NCI-H1092 treated with DMSO at 0.1 percent for 48 hours (cell line): ENCODE results near the gene FSTL1.

Experiments used
- DNase-seq: peaks from one replicate; lab custom pipeline; 2025; lab: John Stamatoyannopoulos, UW

FSTL1 gene

GRCh38 chr3:120468635-120469295 lies 18.0 kb upstream of the FSTL1 start:
- no peak for DNase-seq

GRCh38 chr3:120462409-120462959 lies 11.7 kb upstream of the FSTL1 start:
- no peak for DNase-seq

GRCh38 chr3:120461416-120461815 lies 10.6 kb upstream of the FSTL1 start:
- DNase-seq = no peak

DNA sequence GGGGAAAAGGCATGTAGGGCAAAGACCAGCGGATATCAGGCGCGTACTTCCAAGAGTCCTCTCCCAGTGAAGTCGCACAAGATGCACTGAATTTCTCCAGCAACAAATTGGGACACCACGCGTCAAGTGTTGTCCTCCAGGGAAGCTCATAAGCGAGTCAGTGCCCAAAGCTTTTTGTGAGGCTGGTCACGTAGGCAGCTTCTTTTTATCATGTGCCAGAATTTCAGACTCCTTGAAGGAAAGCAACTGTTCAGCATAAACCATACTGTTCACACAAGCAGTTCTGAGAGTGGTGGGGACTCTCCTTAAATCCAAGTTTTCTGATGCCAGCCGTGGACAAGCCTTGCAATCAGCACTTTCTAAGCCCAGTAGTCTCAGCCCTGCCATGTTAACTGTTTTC lies 10.1 kb upstream of the FSTL1 start:
- no peak for DNase-seq

DNA sequence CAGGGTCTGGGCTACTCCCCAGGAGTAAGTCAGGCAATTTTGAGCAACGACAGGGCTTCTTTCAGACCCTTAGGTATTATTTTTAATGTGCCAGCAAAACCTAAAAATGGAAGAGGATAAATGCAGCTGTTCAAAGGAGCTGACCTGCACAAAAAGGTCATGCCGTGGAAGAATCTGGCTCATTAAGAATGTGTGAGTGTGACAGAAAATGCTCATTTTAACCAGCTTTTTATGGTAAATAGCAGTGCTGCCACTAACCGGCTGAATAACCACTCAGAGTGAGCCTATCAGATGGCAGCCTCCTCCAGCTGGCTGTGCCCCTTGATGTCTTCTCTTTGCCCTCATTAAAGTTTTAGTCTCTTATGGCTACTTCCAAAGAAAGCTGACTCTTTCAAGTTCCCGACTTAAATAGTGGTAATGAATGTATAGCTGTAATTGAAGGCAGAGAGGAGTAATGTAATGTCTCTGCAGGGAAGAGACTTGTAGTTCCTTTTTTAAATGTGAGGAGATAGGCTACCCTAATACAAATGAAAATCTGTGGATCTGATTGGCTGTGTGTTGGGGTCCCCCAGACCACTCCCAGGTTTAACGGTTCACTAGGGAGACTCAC lies 9.5 kb upstream of the FSTL1 start:
- no peak for DNase-seq

GRCh38 chr3:120459196-120459595 lies 8.4 kb upstream of the FSTL1 start:
- DNase-seq = no peak

- DNase-seq = no peak
Measured at GRCh38 chr3:120457827-120458226, 7.0 kb upstream of the FSTL1 start.

DNA sequence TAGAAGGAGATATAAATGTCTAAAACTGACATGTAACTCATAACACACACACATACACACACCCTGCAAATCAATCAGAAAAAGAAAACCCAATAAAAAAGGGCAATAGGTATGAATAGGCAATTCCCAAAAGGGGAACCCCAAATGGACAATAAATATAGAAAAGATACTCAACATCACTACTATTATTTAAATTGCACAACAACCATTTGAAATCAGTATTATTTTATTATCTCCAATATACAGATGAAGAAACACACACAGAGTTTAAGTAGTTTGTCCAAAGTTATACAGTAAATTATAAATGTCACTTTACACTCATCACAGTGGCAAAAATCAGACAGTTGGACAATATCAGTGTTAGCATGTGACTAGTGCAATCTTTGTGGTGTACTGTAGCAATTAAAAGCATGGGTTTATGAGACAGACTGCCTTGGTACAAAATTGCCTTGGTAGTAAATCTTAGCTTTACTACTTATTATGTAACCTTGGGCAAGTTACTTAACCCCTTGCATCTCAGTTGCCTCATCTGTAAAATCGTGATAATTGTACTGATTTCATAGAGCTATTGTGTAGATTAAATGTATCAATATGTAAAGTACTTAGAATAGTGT lies 3.4 kb upstream of the FSTL1 start:
- no peak for DNase-seq

- no peak for DNase-seq
Measured at GRCh38 chr3:120452816-120453215, 2.0 kb upstream of the FSTL1 start.

DNA sequence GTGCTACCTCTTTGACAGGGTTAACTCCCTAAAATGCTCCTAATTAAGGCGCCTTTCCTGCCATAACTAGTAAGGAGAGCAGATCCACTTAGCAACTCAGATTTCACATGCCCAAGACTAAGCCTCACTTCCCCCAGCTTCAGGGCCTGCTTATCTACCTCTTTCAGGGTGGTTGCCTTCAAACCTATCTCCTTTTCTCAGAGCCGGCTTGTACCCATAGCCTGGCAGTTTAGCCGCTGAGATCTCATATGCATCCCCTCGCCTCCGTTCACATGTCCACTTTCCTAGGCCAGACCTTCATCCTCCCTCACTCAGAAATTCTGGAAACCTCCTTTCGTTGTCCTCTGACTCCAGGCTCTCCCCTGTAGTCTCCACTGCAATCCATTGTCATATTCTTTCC lies 1.0 kb upstream of the FSTL1 start:
- no peak for DNase-seq

- no peak for DNase-seq
Measured at GRCh38 chr3:120451272-120451761, 525 bp upstream of the FSTL1 start.

- no peak for DNase-seq
Measured at GRCh38 chr3:120449701-120450599, 842 bp downstream of the FSTL1 start.

DNA sequence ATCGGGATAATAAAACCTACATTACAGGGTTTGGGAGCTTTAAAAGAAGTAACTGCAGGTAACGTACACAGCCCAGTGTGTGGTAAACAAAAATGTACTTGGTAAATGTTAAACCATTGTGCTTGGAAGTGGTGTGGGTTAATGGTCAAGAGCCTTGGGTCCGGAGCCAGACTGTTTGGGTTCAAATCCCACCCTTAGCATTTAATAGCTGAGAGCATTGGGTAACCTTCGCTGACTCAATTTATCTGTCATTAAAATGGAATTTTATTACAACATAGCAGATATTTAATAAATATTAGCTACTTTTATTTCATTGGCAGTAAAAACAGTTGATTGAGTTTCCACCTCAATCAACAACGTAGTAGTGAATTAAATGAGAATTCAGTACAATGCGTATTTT lies 1.5 kb downstream of the FSTL1 start:
- no peak for DNase-seq

GRCh38 chr3:120448756-120449155 lies 2.0 kb downstream of the FSTL1 start:
- no peak for DNase-seq

DNA sequence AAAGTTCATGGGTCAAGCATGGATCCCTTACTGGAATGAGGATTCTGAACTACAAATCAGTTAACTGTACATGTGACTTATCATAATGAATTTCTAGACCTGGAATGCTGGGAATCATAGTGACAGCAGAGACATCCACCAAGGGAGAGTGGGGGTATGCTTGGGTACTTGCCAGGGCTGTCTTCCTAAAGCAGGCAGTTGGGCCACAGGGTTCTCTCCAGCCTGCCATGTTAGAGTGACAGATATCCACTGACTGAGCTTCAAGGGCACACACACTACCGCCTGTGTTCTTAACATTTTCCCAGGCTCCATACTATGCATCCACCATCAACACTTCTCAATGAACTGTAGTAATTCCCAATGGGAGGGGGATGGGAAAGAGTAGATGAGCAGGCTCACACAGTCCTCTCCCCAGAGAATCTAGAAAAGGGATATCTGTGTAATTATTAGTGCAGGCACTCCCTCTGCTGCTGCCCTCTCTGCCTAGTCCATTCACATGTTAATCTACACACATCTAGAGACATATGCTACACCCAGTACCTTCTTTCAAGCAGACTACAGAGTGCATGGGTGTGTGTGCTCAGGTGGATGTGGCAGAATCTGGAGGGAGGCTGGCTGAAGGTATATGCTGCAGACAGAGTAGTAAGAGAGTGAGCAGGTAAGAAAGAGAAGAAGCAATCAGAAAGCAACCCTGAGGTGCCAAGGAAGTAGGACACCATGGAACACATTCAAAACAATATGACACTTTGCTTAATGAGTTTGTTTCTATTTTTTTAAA lies 3.7 kb downstream of the FSTL1 start:
- no peak for DNase-seq

GRCh38 chr3:120445654-120446053 lies 5.1 kb downstream of the FSTL1 start:
- DNase-seq = no peak

DNA sequence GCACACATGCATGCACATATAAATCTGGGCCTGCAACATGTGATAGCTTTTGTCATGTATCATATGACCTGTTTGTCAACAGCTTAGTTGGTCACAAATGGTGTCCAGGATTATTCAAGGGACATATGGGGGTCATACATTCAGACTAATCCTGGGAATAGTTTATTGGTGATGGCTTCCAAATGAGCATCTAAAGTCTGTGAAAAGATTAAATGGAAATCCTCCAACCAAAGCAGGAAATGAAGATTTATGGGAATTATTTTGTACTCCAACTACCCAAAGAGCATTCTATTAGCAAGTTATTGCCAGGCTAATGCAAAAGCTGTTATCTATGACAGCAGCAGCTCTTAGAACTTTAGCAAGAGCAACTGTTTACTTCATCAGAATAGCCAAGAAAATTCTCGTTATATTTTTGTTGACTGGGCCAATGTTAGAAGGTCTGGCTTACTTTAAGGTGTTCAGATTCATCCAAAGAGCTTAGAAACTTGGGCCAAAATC lies 7.1 kb downstream of the FSTL1 start:
- no peak for DNase-seq

GRCh38 chr3:120442975-120443517 lies 7.7 kb downstream of the FSTL1 start:
- DNase-seq = no peak

DNA sequence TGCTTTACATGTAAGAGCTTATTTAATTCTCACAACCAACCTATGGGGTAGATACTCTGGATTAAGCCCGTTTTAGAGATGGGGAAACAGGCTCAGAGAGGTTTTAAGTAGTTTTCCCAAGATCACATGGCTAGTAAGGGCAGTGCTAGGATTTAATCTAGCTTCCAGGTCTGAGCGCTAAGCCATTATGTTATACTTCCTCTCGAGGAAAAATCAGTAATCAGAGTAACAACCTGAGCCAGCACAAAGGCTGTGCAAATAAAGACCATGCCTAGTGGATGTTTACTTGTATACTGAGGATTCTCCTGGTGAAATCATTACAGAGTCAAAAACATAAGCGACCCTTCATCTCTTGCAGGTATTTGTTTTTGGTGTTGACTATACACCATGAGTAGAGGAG lies 9.0 kb downstream of the FSTL1 start:
- DNase-seq = no peak

GRCh38 chr3:120440762-120441161 lies 10.0 kb downstream of the FSTL1 start:
- DNase-seq = no peak
